GM11168 (cell line): ENCODE data around the gene TRIM63.

Source experiments
- in situ Hi-C: fragments of 300-500 bp; cut with MboI; formaldehyde crosslinking; loops from one replicate; pipeline ENCODE4 v1.12.0; 2022; ENCODE audit warnings: low sequenced_read_pairs; ENCODE audit not compliant: unreplicated experiment

TRIM63 gene

GRCh38 chr1:26060832-26061574 is 6.4 kb downstream of the TRIM63 start:
- in situ Hi-C loops, result no loop called here

DNA sequence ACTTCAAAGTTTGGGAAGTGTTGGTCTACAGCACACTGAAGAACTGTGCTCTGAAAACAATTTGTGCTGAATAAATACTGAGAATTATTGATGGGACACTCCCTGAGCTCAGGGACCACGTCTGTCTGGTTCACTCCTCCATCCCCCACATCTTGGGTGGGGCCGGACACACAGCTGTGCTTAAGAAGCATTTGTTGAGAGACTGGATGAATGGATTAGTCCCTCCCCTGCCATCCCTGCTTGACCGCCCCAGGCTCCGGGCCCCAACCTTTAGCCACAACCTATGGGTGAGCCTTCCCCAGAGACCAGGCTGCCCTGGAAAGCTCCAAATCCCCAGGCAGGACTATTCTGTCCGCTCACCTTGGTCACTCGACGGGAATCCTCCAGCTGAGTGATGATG is 7.5 kb downstream of the TRIM63 start:
- in situ Hi-C loops, result no loop called here

DNA sequence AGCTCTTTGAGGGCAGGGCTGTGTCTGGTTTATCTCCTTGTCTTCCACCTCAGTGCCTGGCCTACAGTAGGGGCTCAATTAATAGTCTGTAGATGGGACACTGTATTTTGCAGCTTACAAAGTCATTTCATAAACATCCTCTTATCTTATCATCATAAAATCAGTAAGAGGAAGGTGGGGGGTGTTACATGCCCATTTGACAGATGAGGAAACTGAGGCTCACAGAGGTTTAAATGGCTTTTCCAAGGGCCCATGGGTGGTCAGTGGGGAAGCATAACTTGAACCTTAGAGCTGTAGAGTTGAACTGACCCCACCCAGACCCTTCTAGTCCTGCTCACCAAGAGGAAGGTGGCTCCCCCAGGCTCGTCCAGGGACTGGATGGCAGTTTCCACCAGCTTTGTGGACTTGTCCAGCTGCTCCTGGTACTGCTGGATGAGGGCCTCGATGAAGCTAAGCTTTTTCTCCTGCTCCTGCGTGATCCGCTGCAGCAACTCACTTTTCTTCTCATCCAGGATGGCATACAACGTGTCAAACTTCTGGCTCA is 9.3 kb downstream of the TRIM63 start:
- in situ Hi-C loops, result no loop called here

DNA sequence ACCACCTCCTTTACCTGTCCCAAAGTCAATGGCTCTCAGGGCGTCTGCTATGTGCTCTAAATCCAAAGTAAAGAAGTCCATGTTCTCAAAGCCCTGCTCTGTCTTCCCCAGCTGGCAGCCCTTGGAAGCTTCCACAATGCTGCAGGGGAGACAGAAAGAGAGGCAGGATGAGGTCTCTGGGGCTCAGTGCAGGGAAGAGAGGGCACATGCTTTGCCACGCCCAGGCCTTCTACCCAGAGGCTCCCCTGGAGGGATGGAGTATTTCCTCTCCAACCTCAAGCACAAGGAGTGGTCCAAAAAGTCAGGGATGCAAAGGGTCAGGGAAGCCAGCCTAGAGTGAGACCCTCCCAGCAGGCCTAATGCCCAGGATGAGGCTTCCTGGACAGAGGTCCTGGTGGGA is 10.2 kb downstream of the TRIM63 start:
- in situ Hi-C loops, result no loop called here

DNA sequence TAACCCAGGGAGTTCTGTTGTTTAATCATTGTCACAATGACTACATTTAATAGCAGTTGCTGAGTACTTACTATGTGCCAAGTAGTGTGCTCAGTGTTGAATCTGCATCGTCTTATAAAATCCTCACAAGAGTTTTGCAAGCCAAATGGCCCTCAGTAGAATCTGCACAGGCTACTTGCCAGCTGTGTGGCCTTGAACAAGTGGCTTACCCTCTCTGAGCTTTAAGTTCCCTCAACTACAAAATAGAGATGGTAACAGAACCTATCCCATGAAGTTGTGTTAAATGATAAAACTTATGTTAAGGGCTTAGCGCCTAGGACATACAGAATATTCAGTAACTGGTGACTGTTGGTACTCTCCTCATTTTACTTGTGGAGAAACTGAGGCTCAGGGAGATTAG is 12.4 kb downstream of the TRIM63 start:
- in situ Hi-C loops, result no loop called here

DNA sequence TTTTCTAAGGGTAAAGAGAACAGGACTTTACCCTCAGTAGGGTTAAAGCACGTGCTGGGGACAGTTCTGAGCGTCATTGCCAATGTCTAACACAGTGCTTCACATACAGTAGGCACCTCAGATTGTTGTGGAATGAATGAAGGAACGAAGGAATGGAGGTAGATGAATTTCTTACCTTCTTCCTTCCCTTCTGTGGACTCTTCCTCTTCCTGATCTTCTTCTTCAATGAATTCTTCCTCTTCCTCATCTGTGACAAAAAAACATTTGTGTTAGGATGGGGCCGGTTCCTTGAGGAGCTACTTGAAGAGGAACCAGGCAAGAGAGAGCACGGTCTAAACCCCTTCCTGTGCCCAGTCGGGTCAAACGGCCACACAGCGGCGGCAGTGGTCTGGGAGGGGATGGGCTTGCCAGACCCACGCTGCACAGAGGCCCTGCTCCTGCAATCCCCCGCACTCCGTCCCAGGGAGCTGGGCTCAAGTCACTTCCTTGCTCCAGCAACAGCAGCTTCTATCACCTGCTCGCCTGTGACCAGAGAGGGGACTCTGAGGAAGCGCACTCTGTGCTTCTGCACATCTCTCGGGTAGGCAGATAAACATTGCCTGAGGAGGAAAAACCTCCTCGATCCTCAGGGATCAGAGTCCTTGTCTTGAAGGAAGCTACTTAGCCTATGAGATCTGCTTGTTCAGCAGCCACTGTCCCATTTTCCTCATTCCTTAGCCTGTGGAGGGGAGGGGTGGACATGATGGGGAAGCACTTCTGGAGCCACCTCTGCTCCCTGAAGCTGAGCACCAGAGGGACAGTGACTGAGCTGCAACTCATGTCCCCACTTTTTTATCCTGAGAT is 13.5 kb downstream of the TRIM63 start:
- in situ Hi-C loops, result no loop called here

DNA sequence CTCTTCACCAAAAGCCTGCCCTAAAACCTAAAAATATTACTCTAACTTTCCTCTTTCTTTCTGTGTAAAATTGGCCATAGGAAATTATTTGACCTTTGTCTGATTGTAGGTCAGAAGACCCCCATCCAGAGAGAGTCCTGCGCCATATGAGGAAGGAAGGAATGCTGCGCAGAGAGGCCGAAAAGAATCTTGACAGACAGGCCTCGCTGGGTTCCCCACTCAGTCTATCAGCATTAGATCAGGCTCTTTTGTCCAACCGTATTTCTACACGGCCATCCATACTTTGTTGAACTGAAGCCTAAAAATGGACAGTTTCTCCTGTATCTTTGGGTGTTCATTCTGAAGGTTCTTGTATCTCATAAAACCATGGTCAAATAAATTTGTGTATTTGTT is 17.2 kb downstream of the TRIM63 start:
- in situ Hi-C loops, result no loop called here

DNA sequence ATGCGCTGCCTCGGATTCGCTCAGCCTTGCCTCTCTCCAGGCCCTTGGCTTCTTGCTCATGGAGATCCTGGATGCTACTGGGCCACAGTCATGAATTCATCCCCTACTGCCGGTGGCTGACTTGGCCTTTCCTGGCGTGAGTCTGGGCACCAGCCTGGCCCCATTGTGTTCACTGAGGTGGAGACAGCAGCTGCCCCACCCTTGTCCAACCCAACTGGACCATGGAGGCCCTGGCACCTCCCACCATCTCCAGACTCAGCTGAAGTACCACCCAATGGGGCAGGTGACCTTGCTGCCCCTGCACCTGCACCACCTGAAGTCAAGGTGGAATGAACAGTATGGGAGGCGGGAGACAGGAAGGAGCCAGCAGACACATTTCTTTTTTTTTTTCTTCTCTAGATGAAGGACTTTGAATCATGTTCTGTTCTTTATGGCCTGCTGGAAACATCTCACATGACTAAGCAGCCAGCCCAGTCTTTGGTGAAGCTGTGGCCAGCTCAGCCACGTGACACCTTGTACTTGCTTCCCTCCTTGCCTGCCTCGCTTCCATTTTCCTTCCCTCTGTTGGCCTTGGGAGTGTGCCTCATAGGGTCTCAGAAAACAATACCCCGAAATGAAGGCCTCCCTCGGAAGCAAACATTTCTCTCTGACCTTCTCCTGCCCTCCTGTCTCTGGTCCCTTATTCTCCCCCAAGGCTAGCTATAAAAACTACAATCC is 17.7 kb downstream of the TRIM63 start:
- in situ Hi-C loops, result no loop called here

- in situ Hi-C loops, result no loop called here
Observed at GRCh38 chr1:26047278-26047874, 20.1 kb downstream of the TRIM63 start.

- in situ Hi-C loops, result no loop called here
Observed at GRCh38 chr1:26046246-26047095, 21.0 kb downstream of the TRIM63 start.

DNA sequence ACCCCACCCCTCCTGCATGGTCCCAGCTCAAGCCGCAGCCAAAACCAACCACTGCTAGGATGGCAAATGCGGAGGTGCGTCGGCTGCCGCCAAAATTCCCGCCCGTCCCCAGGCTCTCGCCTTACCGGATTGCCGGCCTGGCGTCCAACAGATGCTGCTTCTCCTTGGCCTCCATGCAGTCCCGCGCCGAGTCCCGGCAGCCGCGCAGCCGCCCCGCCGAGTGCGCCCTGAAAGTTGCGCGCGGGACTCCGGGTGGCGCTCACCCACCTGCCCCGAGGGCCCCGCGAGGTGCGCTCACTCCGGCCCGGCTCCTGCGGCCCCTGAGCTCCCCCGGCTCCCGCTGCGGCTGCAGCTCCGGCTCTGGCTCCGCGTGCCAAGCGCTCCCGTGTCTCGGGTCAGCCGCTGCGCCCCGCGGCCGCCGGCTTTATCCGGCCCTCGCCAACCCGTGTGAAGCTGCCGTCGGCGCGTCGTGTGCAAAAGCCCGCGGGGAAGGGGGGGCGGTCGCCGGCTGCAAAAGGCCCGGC is 21.6 kb downstream of the TRIM63 start, which contains the start of gene SLC30A2:
Gene SLC30A2, minus strand, starts transcription at position 397 of the 524 bp plus-strand sequence. Its CDS starts 222 bp downstream, at position 175.
- in situ Hi-C loops, result no loop called here

- in situ Hi-C loops, result loop anchor here (5.0 kb wide), 1 partner anchor 32 kb away; no protein-coding TSS in a partner anchor
Observed at GRCh38 chr1:26044971-26045721, 22.3 kb downstream of the TRIM63 start.

- in situ Hi-C loops, result loop anchor here (5.0 kb wide), 1 partner anchor 33 kb away; no protein-coding TSS in a partner anchor
Observed at GRCh38 chr1:26044414-26044813, 23.0 kb downstream of the TRIM63 start.

DNA sequence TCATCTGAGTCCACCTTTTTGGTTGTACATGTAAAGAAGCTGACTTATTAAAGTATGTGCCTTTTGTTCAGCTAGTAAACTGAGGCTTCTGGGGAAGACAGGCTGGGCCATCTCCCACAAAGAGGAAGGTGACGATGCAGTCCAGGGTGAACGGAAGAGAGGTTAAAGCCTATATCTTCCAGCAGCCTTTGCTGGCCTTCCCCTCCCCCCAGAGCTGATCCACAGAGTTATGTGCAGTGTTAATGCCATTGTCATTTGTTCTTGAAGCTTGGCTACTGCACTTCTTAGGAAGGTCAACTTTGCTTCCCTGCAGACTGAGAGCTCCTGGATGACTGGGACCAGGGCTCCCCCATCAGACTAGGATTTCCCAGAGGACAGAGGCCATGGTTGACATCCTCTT is 23.7 kb downstream of the TRIM63 start:
- in situ Hi-C loops, result loop anchor here (5.0 kb wide), 1 partner anchor 34 kb away; no protein-coding TSS in a partner anchor

DNA sequence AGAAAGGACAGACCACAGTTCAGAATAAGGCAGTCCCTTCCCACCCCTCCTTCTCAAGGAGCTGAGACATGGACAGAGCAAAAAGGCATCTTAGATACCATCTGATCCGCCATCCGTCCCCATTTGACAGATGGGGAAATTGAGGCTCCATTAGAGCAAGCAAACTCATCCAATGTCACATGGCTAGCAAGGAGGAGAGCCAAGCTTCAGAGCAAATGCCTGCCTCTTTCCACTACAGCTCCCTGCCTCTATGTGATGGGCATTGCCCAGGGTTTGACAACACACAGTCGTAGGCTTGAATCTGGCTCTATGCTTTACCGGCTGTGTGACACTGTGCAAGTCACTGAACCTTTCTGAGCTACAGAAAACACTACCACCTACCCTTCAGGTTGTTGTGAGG is 25.5 kb downstream of the TRIM63 start:
- in situ Hi-C loops, result loop anchor here (5.0 kb wide), 1 partner anchor 35 kb away; no protein-coding TSS in a partner anchor

GRCh38 chr1:26041401-26041800 is 26.0 kb downstream of the TRIM63 start:
- in situ Hi-C loops, result loop anchor here (5.0 kb wide), 1 partner anchor 36 kb away; no protein-coding TSS in a partner anchor

GRCh38 chr1:26038904-26039303 is 28.5 kb downstream of the TRIM63 start:
- in situ Hi-C loops, result no loop called here

DNA sequence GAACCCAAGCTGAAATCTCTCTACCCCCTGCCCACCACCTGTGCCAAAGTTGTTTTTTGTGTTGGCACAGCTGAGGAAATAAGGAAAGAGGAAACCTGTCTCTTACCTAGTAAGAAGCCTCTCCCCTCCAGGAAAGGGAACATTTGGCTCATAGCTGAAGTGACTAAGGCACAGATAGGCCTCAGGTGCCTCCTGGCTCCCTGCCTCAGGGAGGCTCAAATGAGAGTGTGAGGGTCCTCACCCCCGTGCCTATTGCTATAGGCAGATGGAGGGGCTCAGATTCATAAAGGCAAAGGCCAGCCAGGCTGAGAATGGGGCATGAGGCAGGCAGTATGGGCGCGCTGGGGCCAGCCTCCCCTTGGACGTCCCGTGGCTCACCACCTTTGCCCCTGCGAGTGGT is 29.0 kb downstream of the TRIM63 start:
- in situ Hi-C loops, result no loop called here
